NB4 (cell line): ENCODE results near the gene PSD4.

Source experiments
- MYC ChIP-seq: IDR thresholded peaks from 2 replicates; pipeline ENCODE4 v1.6.1; 2011; ENCODE audit warnings: low read depth, low read length
- TF ChIP-seq, protein P1 (sequence below): IDR thresholded peaks from 2 replicates; pipeline ENCODE4 v1.6.1; 2011; ENCODE audit warnings: low read depth, low read length

DNA sequence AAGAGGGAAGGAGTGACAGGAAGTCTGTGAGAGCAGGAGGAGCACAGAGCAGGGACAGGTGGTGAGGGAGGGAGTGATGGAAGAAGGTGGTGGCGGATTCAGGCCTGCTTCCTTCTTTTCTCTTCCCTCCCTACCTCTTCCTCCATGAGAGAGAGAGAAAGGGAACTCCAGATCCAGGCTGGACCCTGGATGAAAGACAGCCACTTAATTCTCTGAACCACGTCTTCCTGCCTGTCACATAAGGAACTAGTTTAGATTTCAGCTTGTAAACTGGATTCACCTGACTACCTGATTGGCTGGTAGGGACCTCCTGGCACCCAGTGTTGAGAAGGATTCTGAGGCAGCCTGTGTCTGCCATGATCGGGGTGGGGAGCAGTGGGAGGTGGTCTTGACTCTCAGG is 56.0 kb downstream of the PSD4 start:
- no peak for TF ChIP-seq MYC
- TF ChIP-seq, protein P1, sequence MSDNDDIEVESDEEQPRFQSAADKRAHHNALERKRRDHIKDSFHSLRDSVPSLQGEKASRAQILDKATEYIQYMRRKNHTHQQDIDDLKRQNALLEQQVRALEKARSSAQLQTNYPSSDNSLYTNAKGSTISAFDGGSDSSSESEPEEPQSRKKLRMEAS, result no peak
